PC-9 (cell line): ENCODE data around the gene SPEM2.

ENCODE experiments used
- EZH2 ChIP-seq: fragments of 200-600 bp; sonication (generic); IDR thresholded peaks from 2 replicates; pipeline ENCODE4 v1.8.0; 2017; ENCODE audit warnings: antibody characterized with exemption, low read depth
- TF ChIP-seq, protein P1 (sequence below): fragments of 200-600 bp; sonication (generic); conservative IDR thresholded peaks from 2 replicates; pipeline ENCODE4 v1.6.1; 2017; ENCODE audit warnings: mixed run types, antibody characterized with exemption, mild to moderate bottlenecking, moderate library complexity

DNA sequence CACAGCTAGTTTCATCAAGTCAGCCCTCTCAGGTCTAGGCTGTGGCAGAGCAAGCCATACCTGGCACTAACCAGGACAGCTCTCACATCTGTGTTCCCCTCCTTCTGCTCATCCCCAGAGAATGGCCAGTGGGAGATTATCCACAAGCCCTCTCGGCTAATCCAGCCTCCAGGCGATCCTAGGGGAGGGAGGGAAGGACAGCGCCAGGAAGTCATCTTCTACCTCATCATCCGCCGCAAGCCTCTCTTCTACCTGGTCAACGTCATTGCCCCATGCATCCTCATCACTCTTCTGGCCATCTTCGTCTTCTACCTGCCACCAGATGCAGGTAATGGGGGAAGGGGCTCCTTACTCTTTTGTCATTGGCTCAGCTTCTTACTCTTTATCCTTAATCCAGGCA lies 23.0 kb downstream of the SPEM2 start:
- TF ChIP-seq, protein P1, sequence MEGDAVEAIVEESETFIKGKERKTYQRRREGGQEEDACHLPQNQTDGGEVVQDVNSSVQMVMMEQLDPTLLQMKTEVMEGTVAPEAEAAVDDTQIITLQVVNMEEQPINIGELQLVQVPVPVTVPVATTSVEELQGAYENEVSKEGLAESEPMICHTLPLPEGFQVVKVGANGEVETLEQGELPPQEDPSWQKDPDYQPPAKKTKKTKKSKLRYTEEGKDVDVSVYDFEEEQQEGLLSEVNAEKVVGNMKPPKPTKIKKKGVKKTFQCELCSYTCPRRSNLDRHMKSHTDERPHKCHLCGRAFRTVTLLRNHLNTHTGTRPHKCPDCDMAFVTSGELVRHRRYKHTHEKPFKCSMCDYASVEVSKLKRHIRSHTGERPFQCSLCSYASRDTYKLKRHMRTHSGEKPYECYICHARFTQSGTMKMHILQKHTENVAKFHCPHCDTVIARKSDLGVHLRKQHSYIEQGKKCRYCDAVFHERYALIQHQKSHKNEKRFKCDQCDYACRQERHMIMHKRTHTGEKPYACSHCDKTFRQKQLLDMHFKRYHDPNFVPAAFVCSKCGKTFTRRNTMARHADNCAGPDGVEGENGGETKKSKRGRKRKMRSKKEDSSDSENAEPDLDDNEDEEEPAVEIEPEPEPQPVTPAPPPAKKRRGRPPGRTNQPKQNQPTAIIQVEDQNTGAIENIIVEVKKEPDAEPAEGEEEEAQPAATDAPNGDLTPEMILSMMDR = no peak
- TF ChIP-seq EZH2 = no peak
